Activated naive CD4-positive, alpha-beta T cell treated with anti-CD3 and anti-CD28 coated beads, Interleukin-2, amount 50 U/mL, for 24 hours (primary cell): Measurements from ENCODE around the gene BCL11A.

Experiments
- H3K27ac Mint-ChIP-seq: one replicate; pipeline ENCODE4 v1.8.0; 2021; ENCODE audit warnings: mild to moderate bottlenecking, mixed read lengths
- H3K27me3 Mint-ChIP-seq: one replicate; pipeline ENCODE4 v1.8.0; 2021; ENCODE audit warnings: mixed read lengths
- H3K36me3 Mint-ChIP-seq: one replicate; pipeline ENCODE4 v1.8.0; 2021; ENCODE audit warnings: mixed read lengths
- H3K4me1 Mint-ChIP-seq: one replicate; pipeline ENCODE4 v1.8.0; 2021; ENCODE audit warnings: mixed read lengths
- H3K4me3 Mint-ChIP-seq: one replicate; pipeline ENCODE4 v1.8.0; 2021; ENCODE audit warnings: mild to moderate bottlenecking, mixed read lengths
- H3K9me3 Mint-ChIP-seq: one replicate; pipeline ENCODE4 v1.8.0; 2021; ENCODE audit warnings: mixed read lengths

The BCL11A gene

GRCh38 chr2:60445684-60446179 lies 107.7 kb downstream of the BCL11A start:
- Mint-ChIP-seq H3K9me3 (no peaks in the 10 kb centered on the region), H3K36me3 (no peaks in the 10 kb centered on the region), H3K4me3 (no peak overlapping the region), H3K27me3 (peaks cover 1% of the 10 kb centered on the region), H3K4me1 (no peaks in the 10 kb centered on the region), H3K27ac (no peak overlapping the region)

- peaks cover 9% of the 10 kb centered on the region for H3K27me3 Mint-ChIP-seq
Measured at GRCh38 chr2:60442608-60443007, 110.8 kb downstream of the BCL11A start.

GRCh38 chr2:60441800-60442199 lies 111.7 kb downstream of the BCL11A start:
- no peaks in the 10 kb centered on the region for H3K4me1 Mint-ChIP-seq
- no peaks in the 10 kb centered on the region for H3K36me3 Mint-ChIP-seq
- H3K27ac Mint-ChIP-seq: no peak overlapping the region
- no peaks in the 10 kb centered on the region for H3K9me3 Mint-ChIP-seq
- no peak overlapping the region for H3K4me3 Mint-ChIP-seq
- peaks cover 9% of the 10 kb centered on the region for H3K27me3 Mint-ChIP-seq

More at GRCh38 chr2:60442608-60443007, 110.8 kb downstream of the BCL11A start:
- Mint-ChIP-seq H3K4me3 (no peak overlapping the region), H3K4me1 (no peaks in the 10 kb centered on the region), H3K36me3 (no peaks in the 10 kb centered on the region), H3K27ac (no peak overlapping the region), H3K9me3 (no peaks in the 10 kb centered on the region)

GRCh38 chr2:60440767-60441163 lies 112.7 kb downstream of the BCL11A start:
- no peak overlapping the region for H3K4me3 Mint-ChIP-seq
- peaks cover 8% of the 10 kb centered on the region for H3K27me3 Mint-ChIP-seq
- no peak overlapping the region for H3K27ac Mint-ChIP-seq
- H3K4me1 Mint-ChIP-seq: no peaks in the 10 kb centered on the region
- H3K9me3 Mint-ChIP-seq: no peaks in the 10 kb centered on the region
- no peaks in the 10 kb centered on the region for H3K36me3 Mint-ChIP-seq

- no peak overlapping the region for H3K4me3 Mint-ChIP-seq
- H3K4me1 Mint-ChIP-seq: no peaks in the 10 kb centered on the region
- H3K9me3 Mint-ChIP-seq: no peaks in the 10 kb centered on the region
- peaks cover 8% of the 10 kb centered on the region for H3K27me3 Mint-ChIP-seq
- no peak overlapping the region for H3K27ac Mint-ChIP-seq
- H3K36me3 Mint-ChIP-seq: no peaks in the 10 kb centered on the region
Measured at GRCh38 chr2:60440079-60440766, 113.2 kb downstream of the BCL11A start.

GRCh38 chr2:60439219-60439974 lies 114.1 kb downstream of the BCL11A start:
- H3K9me3 Mint-ChIP-seq: no peaks in the 10 kb centered on the region
- peaks cover 8% of the 10 kb centered on the region for H3K27me3 Mint-ChIP-seq
- H3K4me3 Mint-ChIP-seq: no peak overlapping the region
- H3K27ac Mint-ChIP-seq: no peak overlapping the region
- H3K4me1 Mint-ChIP-seq: no peaks in the 10 kb centered on the region
- no peaks in the 10 kb centered on the region for H3K36me3 Mint-ChIP-seq

- peaks cover 8% of the 10 kb centered on the region for H3K27me3 Mint-ChIP-seq
- H3K27ac Mint-ChIP-seq: no peak overlapping the region
- H3K36me3 Mint-ChIP-seq: no peaks in the 10 kb centered on the region
- H3K9me3 Mint-ChIP-seq: no peaks in the 10 kb centered on the region
- no peaks in the 10 kb centered on the region for H3K4me1 Mint-ChIP-seq
- no peak overlapping the region for H3K4me3 Mint-ChIP-seq
Measured at GRCh38 chr2:60438653-60439052, 114.8 kb downstream of the BCL11A start.

- Mint-ChIP-seq H3K4me1 (no peaks in the 10 kb centered on the region), H3K4me3 (no peak overlapping the region), H3K27ac (no peak overlapping the region), H3K9me3 (no peaks in the 10 kb centered on the region), H3K27me3 (peaks cover 8% of the 10 kb centered on the region), H3K36me3 (no peaks in the 10 kb centered on the region)
Measured at GRCh38 chr2:60438131-60438530, 115.3 kb downstream of the BCL11A start.

- H3K27me3 Mint-ChIP-seq: peaks cover 8% of the 10 kb centered on the region
- H3K9me3 Mint-ChIP-seq: no peaks in the 10 kb centered on the region
- no peaks in the 10 kb centered on the region for H3K36me3 Mint-ChIP-seq
- H3K4me1 Mint-ChIP-seq: no peaks in the 10 kb centered on the region
- no peak overlapping the region for H3K4me3 Mint-ChIP-seq
- H3K27ac Mint-ChIP-seq: no peak overlapping the region
Measured at GRCh38 chr2:60437080-60437696, 116.3 kb downstream of the BCL11A start.

GRCh38 chr2:60433018-60433596 lies 120.3 kb downstream of the BCL11A start:
- H3K4me1 Mint-ChIP-seq: no peaks in the 10 kb centered on the region
- H3K9me3 Mint-ChIP-seq: no peaks in the 10 kb centered on the region
- no peak overlapping the region for H3K27ac Mint-ChIP-seq

GRCh38 chr2:60432035-60432601 lies 121.3 kb downstream of the BCL11A start:
- H3K27ac Mint-ChIP-seq: no peak overlapping the region
- no peak overlapping the region for H3K4me3 Mint-ChIP-seq
- no peaks in the 10 kb centered on the region for H3K36me3 Mint-ChIP-seq
- no peaks in the 10 kb centered on the region for H3K4me1 Mint-ChIP-seq
- no peaks in the 10 kb centered on the region for H3K9me3 Mint-ChIP-seq
- H3K27me3 Mint-ChIP-seq: peaks cover 1% of the 10 kb centered on the region

More at GRCh38 chr2:60433018-60433596, 120.3 kb downstream of the BCL11A start:
- H3K36me3 Mint-ChIP-seq: no peaks in the 10 kb centered on the region
- H3K27me3 Mint-ChIP-seq: peaks cover 5% of the 10 kb centered on the region
- H3K4me3 Mint-ChIP-seq: no peak overlapping the region

- Mint-ChIP-seq H3K27ac (no peak overlapping the region), H3K4me1 (no peaks in the 10 kb centered on the region), H3K36me3 (no peaks in the 10 kb centered on the region), H3K9me3 (no peaks in the 10 kb centered on the region), H3K4me3 (no peak overlapping the region), H3K27me3 (peaks cover 4% of the 10 kb centered on the region)
Measured at GRCh38 chr2:60429681-60430080, 123.8 kb downstream of the BCL11A start.

- Mint-ChIP-seq H3K36me3 (no peaks in the 10 kb centered on the region), H3K27ac (no peak overlapping the region), H3K4me1 (no peaks in the 10 kb centered on the region), H3K9me3 (no peaks in the 10 kb centered on the region), H3K27me3 (peaks cover 8% of the 10 kb centered on the region), H3K4me3 (no peak overlapping the region)
Measured at GRCh38 chr2:60426880-60427279, 126.6 kb downstream of the BCL11A start.

- Mint-ChIP-seq H3K4me3 (no peak overlapping the region), H3K27ac (no peak overlapping the region), H3K36me3 (no peaks in the 10 kb centered on the region), H3K9me3 (no peaks in the 10 kb centered on the region), H3K27me3 (peaks cover 8% of the 10 kb centered on the region), H3K4me1 (no peaks in the 10 kb centered on the region)
Measured at GRCh38 chr2:60426341-60426740, 127.1 kb downstream of the BCL11A start.

- Mint-ChIP-seq H3K4me3 (no peak overlapping the region), H3K27ac (no peak overlapping the region), H3K9me3 (no peaks in the 10 kb centered on the region), H3K4me1 (no peaks in the 10 kb centered on the region), H3K27me3 (peaks cover 8% of the 10 kb centered on the region), H3K36me3 (no peaks in the 10 kb centered on the region)
Measured at GRCh38 chr2:60424233-60424632, 129.2 kb downstream of the BCL11A start.
